SK-N-SH treated with all-trans-retinoic acid at 6 μM for 48 hours (cell line): ENCODE measurements around the gene PDGFC.

Experiments
- BACH2 ChIP-seq: fragments of 250-450 bp; sonication (Bioruptor Pico); IDR thresholded peaks from 2 replicates; pipeline ENCODE4 v1.9.0; 2021; ENCODE audit warnings: mild to moderate bottlenecking, borderline replicate concordance
- CREB5 ChIP-seq: fragments of 250-450 bp; sonication (Bioruptor Pico); IDR thresholded peaks from 2 replicates; pipeline ENCODE4 v1.5.1; 2020; ENCODE audit warnings: low read depth, mild to moderate bottlenecking, moderate library complexity
- CSDC2 ChIP-seq: fragments of 250-450 bp; sonication (Bioruptor Pico); IDR thresholded peaks from 2 replicates; pipeline ENCODE4 v1.5.0; 2020; ENCODE audit warnings: mild to moderate bottlenecking, moderate library complexity
- ISL1 ChIP-seq: fragments of 250-450 bp; sonication (Bioruptor Pico); IDR thresholded peaks from 2 replicates; pipeline ENCODE4 v2.1.2; 2022; ENCODE audit warnings: mild to moderate bottlenecking, moderate library complexity
- PATZ1 ChIP-seq: fragments of 250-450 bp; sonication (Bioruptor Pico); IDR thresholded peaks from 2 replicates; pipeline ENCODE4 v1.8.0; 2020; ENCODE audit warnings: mild to moderate bottlenecking, moderate library complexity, borderline replicate concordance
- POU6F1 ChIP-seq: fragments of 250-450 bp; sonication (Bioruptor Pico); IDR thresholded peaks from 2 replicates; pipeline ENCODE4 v1.8.0; 2021; ENCODE audit warnings: low read depth, mild to moderate bottlenecking, moderate library complexity, borderline replicate concordance
- PPARA ChIP-seq: fragments of 250-450 bp; sonication (Bioruptor Pico); IDR thresholded peaks from 2 replicates; pipeline ENCODE4 v1.5.0; 2020; ENCODE audit warnings: mild to moderate bottlenecking, borderline replicate concordance
- RARB ChIP-seq: fragments of 250-450 bp; sonication (Bioruptor Pico); IDR thresholded peaks from 2 replicates; pipeline ENCODE4 v1.8.0; 2021; ENCODE audit warnings: mild to moderate bottlenecking, moderate library complexity
- ZFP3 ChIP-seq: fragments of 250-450 bp; sonication (Bioruptor Pico); IDR thresholded peaks from 2 replicates; pipeline ENCODE4 v1.5.0; 2020; ENCODE audit warnings: mild to moderate bottlenecking, moderate library complexity
- ZNF8 ChIP-seq: fragments of 450-650 bp; formaldehyde crosslinking; IDR thresholded peaks from 2 replicates; pipeline ENCODE4 v1.5.0; 2020; ENCODE audit warnings: mild to moderate bottlenecking, moderate library complexity

GRCh38 chr4:156732634-156733033 is 239.0 kb downstream of the PDGFC start:
- TF ChIP-seq CSDC2 (CRISPR knock-in tag) (no peak), PPARA (CRISPR knock-in tag) (no peak), PATZ1 (CRISPR knock-in tag) (no peak), ISL1 (CRISPR knock-in tag) (no peak), BACH2 (CRISPR knock-in tag) (no peak), CREB5 (CRISPR knock-in tag) (no peak), POU6F1 (no peak; the same call in 1 of the 2 replicates), ZNF8 (CRISPR knock-in tag) (no peak), ZFP3 (CRISPR knock-in tag) (no peak), RARB (CRISPR knock-in tag) (no peak)
